ENCODE results near the gene NAB2. TPM values are rescaled to one million over a fixed set of nuclear protein-coding genes. Genes with fewer than 3 reads are reported as not detected.
A peak's percentile ranks its signal among the peaks of the same experiment; 100 is the strongest.
"Not testable (repeated sequence)": the region's sequence is repeated elsewhere in the genome, so short reads cannot be mapped to it uniquely, and the experiment has no call there.

The NAB2 gene
- total RNA-seq, 1 experiment from 2014 or later, result 39.4 TPM

GRCh38 chr12:57066245-57066644, 22.7 kb upstream of the NAB2 start:
- DNase-seq (ENCODE audit: low read depth), result no peak

DNA sequence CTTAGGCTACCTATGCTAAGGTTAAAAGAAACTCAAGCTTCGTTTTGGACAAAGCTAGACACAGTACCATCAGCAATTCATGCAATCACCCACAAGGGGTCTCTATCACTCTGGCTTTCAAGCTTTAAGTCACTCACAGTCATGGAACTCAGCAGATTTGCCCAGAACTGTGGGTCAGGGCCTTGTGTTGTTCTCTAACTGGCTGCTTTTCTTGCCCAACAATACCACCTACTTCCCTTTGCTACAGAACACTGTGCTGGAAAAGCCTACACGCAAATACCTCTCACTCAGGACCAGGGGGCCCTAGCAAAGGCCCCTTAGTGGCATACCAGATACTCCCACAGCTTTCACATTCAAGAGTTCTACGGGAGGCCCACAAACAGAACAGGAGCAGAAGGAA, 19.4 kb upstream of the NAB2 start:
- peak; percentile 62 for DNase-seq (ENCODE audit: low read depth)

DNA sequence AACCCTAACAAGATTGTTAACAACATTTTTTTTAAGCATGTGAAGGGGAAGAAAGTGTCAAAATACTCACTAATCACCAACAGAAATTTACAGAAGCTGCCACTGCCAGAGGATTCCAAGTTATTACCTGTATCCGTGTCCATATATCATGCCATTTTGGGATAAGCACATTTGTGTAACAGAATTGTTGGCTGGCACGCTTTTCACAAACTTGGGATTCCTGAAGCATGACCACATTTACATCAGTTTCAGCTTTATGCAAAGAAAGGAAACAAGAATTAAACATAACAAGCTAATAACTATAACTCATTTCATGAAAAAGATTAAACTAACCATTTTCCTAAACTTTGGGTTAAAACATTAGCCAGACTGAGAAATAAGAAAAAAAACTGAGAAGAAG, 16.3 kb upstream of the NAB2 start:
- DNase-seq (ENCODE audit: low read depth), result no peak

DNA sequence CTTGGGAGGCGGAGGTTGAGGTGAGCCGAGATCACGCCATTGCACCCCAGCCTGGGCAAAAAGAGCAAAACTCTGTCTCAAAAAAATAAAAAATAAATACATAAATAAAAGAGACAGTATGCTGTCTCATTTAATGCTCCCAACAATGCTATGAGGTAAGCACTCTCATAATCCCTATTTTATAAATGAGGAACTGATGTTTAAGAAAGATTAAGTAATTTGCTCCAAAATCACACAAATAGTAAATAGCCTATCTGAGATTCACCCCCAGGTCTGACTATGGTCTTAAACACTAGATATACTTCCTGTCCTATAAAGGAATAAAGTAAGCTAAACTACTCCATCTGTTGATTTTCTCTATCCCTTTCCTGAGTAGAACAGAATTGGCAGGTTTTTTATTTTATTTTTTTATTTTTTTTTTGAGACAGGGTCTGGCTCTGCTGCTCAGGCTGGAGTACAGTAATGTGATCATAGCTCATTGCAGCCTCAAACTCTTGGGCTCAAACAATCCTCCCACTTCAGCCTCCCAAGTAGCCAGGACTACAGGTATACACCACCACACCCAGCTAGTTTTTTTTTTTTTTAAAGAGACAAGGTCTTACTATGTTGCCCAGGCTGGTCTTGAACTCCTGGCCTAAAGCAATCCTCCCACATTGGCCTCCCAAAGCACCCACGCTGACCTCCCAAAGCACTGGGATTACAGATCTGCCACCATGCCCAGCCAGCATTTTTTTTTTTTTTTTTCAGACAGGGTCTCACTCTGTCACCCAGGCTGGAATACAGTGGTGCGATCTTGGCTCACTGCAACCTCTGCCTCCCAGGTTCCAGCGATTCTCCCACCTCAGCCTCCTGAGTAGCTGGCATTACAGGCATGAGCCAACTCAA, 15.1 kb upstream of the NAB2 start:
- not testable (repeated sequence) for DNase-seq (ENCODE audit: low read depth)

DNA sequence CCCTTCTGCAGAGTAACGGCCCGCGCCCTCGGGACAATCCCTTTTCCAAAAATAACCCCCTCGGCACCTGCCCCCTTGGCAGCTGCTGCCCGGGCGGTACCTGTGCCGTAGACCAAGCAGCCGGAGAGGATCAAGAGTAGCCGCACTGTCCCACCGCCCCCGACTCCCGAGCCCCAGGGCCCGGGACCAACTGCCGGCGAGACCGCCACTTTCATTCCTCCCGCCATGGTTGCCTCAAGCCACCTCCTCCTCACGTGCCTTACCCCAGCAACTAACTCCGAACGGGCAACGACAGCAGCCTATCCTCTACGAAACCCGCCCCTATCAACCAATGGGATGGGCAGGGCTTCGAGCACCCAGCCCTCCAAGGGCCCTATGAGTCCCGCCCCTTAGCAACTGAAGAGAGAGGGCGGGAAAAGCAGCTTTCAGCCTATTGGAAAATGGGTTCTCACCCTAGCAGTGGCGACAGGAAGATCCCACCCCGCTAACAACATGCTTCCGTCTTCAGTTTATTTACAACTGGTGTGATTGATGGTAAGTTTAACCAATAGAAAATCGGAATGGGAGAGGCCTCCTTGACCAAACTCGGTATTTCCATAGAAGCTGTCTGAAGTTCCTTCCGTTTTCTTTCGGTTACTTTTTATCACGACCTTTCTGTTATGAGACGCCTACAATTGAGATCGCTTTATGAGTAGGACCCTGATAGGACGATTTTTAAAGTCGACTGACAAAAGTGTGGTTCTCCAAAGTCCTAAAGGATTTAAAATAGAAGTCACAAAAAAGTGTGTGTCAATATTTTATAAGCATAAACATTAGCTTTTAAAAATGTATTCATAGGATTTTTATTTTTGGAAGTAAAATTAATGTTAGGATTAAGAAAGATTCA, 10.2 kb upstream of the NAB2 start, which contains the start of gene NEMP1:
NEMP1 (minus strand) TSS at position 273 of the 886 bp plus-strand sequence; CDS start at position 227, 46 bp downstream.
- DNase-seq (ENCODE audit: low read depth), result peak; percentile 99

- DNase-seq (ENCODE audit: low read depth), result no peak
Measured at GRCh38 chr12:57079821-57080220, 9.1 kb upstream of the NAB2 start.

DNA sequence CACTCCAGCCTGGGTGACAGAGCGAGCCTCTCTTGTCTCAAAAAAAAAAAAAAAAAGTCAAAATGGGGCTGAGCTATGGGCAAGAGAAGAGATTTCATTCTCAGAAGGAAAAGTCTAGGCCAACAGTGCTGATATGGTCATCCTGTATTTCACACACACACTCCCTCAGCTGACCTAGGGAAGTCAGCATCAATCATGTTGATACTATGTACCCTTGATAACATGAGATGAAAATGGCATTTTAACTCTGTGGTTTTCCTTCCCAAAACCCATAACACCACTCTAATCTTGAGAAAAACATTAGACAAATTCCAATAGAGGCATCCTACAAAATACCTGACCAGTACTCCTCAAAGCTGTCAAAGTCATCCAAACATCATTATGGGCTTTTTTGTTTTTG, 8.1 kb upstream of the NAB2 start:
- no peak for DNase-seq (ENCODE audit: low read depth)

DNA sequence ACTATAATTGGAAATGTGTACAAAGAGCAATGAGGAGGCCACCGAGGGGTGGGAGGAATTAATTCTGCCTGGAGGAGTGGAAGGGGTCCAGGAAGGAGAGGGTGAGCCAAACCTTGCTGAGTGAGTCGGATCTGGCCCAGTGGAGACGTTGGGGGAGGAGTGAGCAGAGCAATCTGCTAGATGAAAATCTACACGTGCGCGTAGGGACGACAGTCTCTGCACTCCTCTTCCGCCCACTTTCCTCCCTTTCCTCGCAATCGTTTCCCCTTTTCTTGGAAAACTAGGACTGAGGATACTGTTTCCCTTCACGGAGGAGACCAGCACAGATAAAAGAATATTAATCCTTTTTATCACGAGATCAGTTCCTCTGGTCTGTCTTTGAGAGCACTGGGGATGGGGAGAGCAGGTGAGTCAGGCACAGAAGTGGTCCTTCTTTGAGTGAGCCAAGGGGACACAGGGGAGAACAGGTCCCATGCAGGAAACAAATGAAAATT, 2.9 kb upstream of the NAB2 start:
- peak; percentile 60 for DNase-seq (ENCODE audit: low read depth)

GRCh38 chr12:57086493-57087009, 2.4 kb upstream of the NAB2 start:
- DNase-seq (ENCODE audit: low read depth), result peak; percentile 86

GRCh38 chr12:57087010-57087690, 1.8 kb upstream of the NAB2 start:
- peak; percentile 92 for DNase-seq (ENCODE audit: low read depth)

GRCh38 chr12:57087691-57088353, 1.1 kb upstream of the NAB2 start:
- DNase-seq (ENCODE audit: low read depth), result peak; percentile 97

GRCh38 chr12:57089271-57090245, 644 bp downstream of the NAB2 start:
- peak; percentile 63 for DNase-seq (ENCODE audit: low read depth)

DNA sequence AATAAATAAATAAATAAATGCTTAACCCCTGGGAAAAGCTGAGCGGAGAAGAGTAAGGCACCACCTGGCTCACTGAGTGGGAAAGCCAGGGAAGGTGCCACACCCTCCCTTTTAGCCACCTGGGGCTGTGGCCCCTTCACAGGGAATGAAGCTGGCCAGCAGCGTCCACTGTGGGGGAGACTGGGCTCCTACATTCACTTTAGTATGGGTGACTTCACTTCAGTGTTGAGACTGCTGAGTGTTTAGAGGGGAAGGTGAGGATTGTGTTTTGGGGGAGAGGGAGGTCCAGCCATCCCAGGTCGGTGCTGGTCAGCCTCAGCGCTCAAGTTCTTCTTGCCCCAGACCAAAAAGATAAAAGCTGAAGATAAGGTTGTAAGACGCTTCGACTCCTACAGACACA, 1.6 kb downstream of the NAB2 start:
- no peak for DNase-seq (ENCODE audit: low read depth)

DNA sequence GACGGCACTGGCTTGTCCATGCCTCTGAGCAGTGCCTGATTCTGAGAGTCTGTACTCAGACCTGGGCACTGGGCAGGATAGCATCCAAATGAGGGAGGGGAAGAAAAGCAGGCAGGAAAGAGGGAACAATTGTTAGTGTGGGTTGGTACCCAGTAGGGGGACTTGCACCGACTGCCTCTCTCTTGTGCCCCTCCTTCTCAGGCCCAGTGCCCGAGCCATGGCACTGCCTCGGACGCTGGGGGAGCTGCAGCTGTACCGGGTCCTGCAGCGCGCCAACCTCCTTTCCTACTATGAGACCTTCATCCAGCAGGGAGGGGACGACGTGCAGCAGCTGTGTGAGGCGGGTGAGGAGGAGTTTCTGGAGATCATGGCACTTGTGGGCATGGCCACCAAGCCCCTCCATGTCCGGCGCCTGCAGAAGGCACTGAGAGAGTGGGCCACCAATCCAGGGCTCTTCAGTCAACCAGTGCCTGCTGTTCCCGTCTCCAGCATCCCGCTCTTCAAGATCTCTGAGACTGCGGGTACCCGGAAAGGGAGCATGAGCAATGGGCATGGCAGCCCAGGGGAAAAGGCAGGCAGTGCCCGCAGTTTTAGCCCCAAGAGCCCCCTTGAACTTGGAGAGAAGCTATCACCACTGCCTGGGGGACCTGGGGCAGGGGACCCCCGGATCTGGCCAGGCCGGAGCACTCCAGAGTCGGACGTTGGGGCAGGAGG, 2.2 kb downstream of the NAB2 start:
- DNase-seq (ENCODE audit: low read depth), result no peak

GRCh38 chr12:57091638-57092528, 3.0 kb downstream of the NAB2 start:
- DNase-seq (ENCODE audit: low read depth), result no peak

GRCh38 chr12:57092529-57092862, 3.6 kb downstream of the NAB2 start:
- no peak for DNase-seq (ENCODE audit: low read depth)

GRCh38 chr12:57092876-57093414, 4.0 kb downstream of the NAB2 start:
- no peak for DNase-seq (ENCODE audit: low read depth)
